Measurements from ENCODE around the gene PDE8A.

The PDE8A gene
- 34.3 to 65.9 (median 45.5) reads per million in 9 experiments for total RNA-seq

DNA sequence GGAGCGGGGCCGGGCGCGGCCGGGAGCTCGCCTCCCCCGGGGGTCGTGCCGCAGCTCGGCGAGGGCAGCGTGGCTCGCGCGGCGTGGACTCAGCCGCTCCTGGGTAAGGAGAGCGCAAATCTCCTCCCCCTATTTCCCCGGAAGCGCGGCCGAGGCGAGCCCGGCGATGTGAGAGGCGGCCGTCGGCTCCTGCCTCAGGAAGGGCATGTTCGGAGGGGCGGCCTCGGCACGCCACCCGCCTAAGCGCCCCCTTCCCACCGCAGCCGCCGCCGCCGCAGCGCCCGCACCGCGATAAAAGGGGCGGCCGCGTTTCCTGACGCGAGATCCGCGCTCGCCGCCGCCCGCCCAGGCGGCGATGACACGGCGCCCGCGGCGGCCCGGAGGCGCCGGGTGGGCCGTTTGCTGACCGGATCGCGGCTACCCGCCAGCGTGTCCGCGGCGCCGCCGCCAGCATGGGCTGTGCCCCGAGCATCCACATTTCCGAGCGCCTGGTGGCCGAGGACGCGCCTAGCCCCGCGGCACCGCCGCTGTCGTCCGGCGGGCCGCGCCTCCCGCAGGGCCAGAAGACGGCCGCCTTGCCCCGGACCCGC, at the start of gene PDE8A:
TSS of gene PDE8A (plus strand) at position 146 of the 590 bp plus-strand sequence. CDS start at position 453, 307 bp downstream.
- peak within 1 kb of the TSS; percentile 91 to 92 for H3K4me3 Mint-ChIP-seq
- DNase-seq: peak; percentile 51 to 60 (median 53)
- no peaks in the 10 kb centered on the region for H3K9me3 Mint-ChIP-seq
- peak within 1 kb of the TSS; percentile 92 to 95 for H3K27ac Mint-ChIP-seq
- H3K27me3 Mint-ChIP-seq: no peaks in the 10 kb centered on the region
- peaks cover 17 to 27% of the 10 kb centered on the region in 2 donors for H3K4me1 Mint-ChIP-seq (ENCODE audit: low read depth in 2 of 2)
- peak; percentile 22 for ATAC-seq (replicated peaks)
- H3K36me3 Mint-ChIP-seq (ENCODE audit: insufficient read depth): peaks cover 33% of the 10 kb centered on the region

DNA sequence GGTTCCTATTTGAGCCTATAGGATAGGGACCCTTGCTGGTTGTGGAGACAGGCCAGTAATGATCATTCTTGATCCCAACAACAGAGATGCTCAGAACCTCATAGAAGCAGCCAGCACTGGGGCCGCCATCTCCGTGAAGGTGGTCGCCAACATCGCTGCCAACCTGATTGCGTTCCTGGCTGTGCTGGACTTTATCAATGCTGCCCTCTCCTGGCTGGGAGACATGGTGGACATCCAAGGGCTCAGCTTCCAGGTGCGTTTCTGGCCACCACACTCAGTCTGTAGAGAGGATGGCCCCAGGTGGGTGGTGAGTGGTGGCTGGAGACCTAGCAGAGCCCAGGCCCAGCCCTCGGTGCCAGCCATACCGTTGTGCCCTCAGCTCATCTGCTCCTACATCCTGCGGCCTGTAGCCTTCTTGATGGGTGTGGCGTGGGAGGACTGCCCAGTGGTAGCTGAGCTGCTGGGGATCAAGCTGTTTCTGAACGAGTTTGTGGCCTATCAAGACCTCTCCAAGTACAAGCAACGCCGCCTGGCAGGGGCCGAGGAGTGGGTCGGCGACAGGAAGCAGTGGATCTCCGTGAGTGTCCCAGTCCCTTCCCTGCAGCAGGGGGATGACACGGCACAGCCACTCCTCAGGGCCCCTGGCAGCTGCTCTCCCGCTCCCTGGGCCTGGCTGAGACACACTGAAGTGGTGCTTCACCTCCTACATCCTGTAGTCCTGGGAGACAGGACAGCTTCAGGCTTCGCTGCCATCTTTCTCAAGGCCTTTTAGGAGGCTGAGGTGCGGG, 46.5 kb upstream of the PDE8A start:
- no peak overlapping the region for H3K4me3 Mint-ChIP-seq
- no peak for ATAC-seq (replicated peaks)
- no peak for DNase-seq
- peaks cover 14 to 19% of the 10 kb centered on the region in 2 donors for H3K27me3 Mint-ChIP-seq
- no peaks in the 10 kb centered on the region for H3K9me3 Mint-ChIP-seq
- H3K27ac Mint-ChIP-seq: no peak overlapping the region
- H3K4me1 Mint-ChIP-seq (ENCODE audit: low read depth in 2 of 2): no peaks in the 10 kb centered on the region
- H3K36me3 Mint-ChIP-seq (ENCODE audit: insufficient read depth): no peaks in the 10 kb centered on the region

DNA sequence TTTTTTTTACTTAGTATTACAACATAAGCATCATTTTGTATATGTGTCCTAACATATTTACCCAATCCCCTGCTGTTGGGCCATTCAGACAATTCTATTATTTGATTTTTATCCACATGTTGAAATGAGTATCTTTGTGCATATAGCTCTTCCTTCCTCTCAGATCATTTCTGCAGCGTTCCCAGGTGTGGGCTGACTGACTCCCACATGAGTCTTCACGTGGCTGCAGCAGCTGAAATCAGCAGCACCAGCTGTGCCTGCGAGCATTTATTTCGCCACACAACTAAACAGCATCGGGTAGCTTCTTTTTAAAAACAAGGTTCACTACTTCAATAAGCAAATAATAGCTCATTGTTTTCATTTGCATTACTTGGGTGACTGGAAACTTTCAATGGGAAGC, 44.5 kb upstream of the PDE8A start:
- ATAC-seq (replicated peaks) (no peak), DNase-seq (no peak)
- Mint-ChIP-seq H3K4me3 (no peak overlapping the region), H3K27me3 (peaks cover 14 to 28% of the 10 kb centered on the region in 2 donors), H3K27ac (no peak overlapping the region), H3K9me3 (no peaks in the 10 kb centered on the region), H3K4me1 (ENCODE audit: low read depth in 2 of 2) (no peaks in the 10 kb centered on the region), H3K36me3 (ENCODE audit: insufficient read depth) (no peaks in the 10 kb centered on the region)

GRCh38 chr15:84938726-84939125, 42.9 kb upstream of the PDE8A start:
- no peak for ATAC-seq (replicated peaks)
- no peak overlapping the region for H3K27ac Mint-ChIP-seq

DNA sequence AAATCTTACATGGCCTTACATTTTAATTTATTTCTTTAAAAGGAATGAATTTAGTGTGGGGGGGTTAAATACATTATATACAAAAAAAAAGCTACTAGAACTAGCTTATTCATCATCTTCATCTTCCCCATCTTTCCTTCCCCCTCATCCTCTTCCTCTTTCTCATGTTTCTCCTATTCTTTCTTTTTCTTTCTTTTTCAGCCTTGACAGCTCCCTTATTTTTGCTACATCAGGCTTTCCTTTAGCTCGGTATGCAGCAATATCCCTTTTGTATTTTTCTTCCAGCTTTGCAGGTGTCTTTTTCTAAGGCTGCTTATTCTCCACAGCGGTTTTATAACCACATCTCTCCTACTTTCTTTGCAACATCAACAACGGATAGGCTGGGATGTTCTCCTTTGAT, 41.3 kb upstream of the PDE8A start:
- no peaks in the 10 kb centered on the region for H3K9me3 Mint-ChIP-seq
- no peak for ATAC-seq (replicated peaks)

More at GRCh38 chr15:84938726-84939125, 42.9 kb upstream of the PDE8A start:
- Mint-ChIP-seq H3K36me3 (ENCODE audit: insufficient read depth) (no peaks in the 10 kb centered on the region), H3K27me3 (peaks cover 14 to 28% of the 10 kb centered on the region in 2 donors), H3K4me3 (no peak overlapping the region), H3K9me3 (no peaks in the 10 kb centered on the region), H3K4me1 (ENCODE audit: low read depth in 2 of 2) (no peaks in the 10 kb centered on the region)
- no peak for DNase-seq

DNA sequence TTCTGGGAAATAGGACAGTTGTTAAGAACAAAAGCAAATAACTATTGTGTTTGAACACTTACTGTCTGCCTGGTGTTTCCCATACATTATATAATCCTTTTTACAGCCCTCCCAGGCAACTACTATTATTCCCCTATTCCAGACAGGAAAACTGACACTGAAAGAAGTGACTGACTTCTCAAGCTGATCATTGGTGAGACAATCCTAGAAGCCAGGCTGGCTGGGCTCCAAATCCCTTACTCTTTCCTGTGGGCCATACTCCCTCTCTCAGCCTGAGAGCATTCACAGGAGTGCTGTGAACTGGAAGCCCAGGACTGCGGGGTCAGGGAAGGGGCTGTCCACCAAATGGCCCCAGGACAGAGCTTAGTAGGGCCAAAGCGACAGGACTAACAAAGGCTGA, 39.2 kb upstream of the PDE8A start:
- ATAC-seq (replicated peaks) (no peak), DNase-seq (no peak)
- H3K4me1 Mint-ChIP-seq (ENCODE audit: low read depth in 2 of 2): peaks cover 0 to 2% of the 10 kb centered on the region in 2 donors
- no peaks in the 10 kb centered on the region for H3K9me3 Mint-ChIP-seq
- H3K27ac Mint-ChIP-seq: peak overlapping the region in 1 of 2 donors; percentile 5
- no peak overlapping the region for H3K4me3 Mint-ChIP-seq
- no peaks in the 10 kb centered on the region for H3K36me3 Mint-ChIP-seq (ENCODE audit: insufficient read depth)
- H3K27me3 Mint-ChIP-seq: peaks cover 14 to 19% of the 10 kb centered on the region in 2 donors

More for the DNA sequence above, 41.3 kb upstream of the PDE8A start:
- H3K4me1 Mint-ChIP-seq (ENCODE audit: low read depth in 2 of 2): peaks cover 0 to 2% of the 10 kb centered on the region in 2 donors
- no peak overlapping the region for H3K4me3 Mint-ChIP-seq
- DNase-seq: no peak
- H3K27me3 Mint-ChIP-seq: peaks cover 14 to 28% of the 10 kb centered on the region in 2 donors
- H3K36me3 Mint-ChIP-seq (ENCODE audit: insufficient read depth): no peaks in the 10 kb centered on the region
- no peak overlapping the region for H3K27ac Mint-ChIP-seq

GRCh38 chr15:84944311-84944710, 37.3 kb upstream of the PDE8A start:
- DNase-seq: no peak
- Mint-ChIP-seq H3K9me3 (no peaks in the 10 kb centered on the region), H3K36me3 (ENCODE audit: insufficient read depth) (no peaks in the 10 kb centered on the region), H3K4me3 (no peak overlapping the region), H3K27me3 (peaks cover 7 to 9% of the 10 kb centered on the region in 2 donors), H3K4me1 (ENCODE audit: low read depth in 2 of 2) (peaks cover 0 to 2% of the 10 kb centered on the region in 2 donors), H3K27ac (no peak overlapping the region)
- no peak for ATAC-seq (replicated peaks)

DNA sequence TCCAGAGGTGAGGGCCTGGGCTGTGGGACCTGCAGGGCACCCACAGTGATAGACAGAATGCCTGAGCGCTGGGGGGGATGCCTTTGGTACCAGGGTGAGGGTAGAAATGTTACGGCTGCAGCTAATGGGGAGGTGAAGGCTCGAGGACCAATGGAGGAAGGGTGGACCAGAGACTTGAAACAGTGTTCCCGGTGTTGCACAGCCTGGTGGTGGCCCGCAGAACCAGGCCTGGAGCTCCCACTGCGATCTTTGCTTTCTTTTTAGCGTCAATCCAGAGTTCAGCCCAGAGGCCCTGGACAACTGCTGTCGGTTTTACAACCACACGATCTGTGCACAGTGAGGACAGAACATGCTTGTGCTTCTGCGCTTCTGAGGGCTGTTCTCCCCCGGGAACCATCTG, 36.8 kb upstream of the PDE8A start:
- no peaks in the 10 kb centered on the region for H3K9me3 Mint-ChIP-seq
- ATAC-seq (replicated peaks): no peak
- peaks cover 0 to 2% of the 10 kb centered on the region in 2 donors for H3K4me1 Mint-ChIP-seq (ENCODE audit: low read depth in 2 of 2)
- H3K27me3 Mint-ChIP-seq: peaks cover 9 to 12% of the 10 kb centered on the region in 2 donors
- no peak overlapping the region for H3K27ac Mint-ChIP-seq
- DNase-seq: no peak
- no peak overlapping the region for H3K4me3 Mint-ChIP-seq
- H3K36me3 Mint-ChIP-seq (ENCODE audit: insufficient read depth): no peaks in the 10 kb centered on the region

DNA sequence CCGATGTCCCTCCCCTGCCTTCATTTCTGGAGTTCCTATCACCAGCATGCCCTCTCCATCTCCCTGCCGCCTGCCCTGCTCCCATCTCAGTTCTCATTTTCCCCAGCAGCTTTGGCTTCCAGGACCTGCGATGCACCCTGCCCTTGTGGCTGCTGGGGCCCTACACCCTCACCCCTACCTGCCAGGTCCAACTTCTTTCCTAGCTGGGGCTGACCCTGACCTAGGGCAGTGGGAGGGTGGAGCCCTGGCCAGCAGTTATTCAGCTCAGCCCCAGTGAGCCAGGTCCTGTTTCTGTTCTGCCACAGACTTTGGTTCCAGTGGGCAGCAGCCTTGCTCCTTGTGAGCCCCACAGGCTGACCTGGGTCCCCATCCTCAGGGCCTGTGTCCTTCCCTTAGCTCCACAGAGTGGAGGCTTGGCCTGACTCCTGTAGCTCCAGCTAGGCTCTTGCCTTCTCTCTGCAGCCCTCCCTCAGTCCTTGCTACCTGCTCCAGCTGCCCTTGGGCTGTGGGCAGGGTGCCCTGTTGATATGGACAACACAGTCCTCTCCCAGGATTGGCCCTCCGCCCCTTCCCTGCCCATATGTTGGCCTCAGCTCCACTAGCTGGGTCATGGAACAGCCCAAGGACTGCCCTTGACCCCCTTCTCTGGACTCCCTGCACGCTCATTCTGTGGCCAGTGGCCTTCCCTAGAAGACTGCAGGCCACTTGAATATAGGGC, 34.7 kb upstream of the PDE8A start:
- H3K36me3 Mint-ChIP-seq (ENCODE audit: insufficient read depth): no peaks in the 10 kb centered on the region
- ATAC-seq (replicated peaks): no peak
- H3K27ac Mint-ChIP-seq: no peak overlapping the region
- H3K9me3 Mint-ChIP-seq: no peaks in the 10 kb centered on the region
- DNase-seq: no peak
- H3K27me3 Mint-ChIP-seq: peaks cover 0 to 23% of the 10 kb centered on the region in 2 donors
- H3K4me1 Mint-ChIP-seq (ENCODE audit: low read depth in 2 of 2): peaks cover 0 to 2% of the 10 kb centered on the region in 2 donors
- H3K4me3 Mint-ChIP-seq: no peak overlapping the region

DNA sequence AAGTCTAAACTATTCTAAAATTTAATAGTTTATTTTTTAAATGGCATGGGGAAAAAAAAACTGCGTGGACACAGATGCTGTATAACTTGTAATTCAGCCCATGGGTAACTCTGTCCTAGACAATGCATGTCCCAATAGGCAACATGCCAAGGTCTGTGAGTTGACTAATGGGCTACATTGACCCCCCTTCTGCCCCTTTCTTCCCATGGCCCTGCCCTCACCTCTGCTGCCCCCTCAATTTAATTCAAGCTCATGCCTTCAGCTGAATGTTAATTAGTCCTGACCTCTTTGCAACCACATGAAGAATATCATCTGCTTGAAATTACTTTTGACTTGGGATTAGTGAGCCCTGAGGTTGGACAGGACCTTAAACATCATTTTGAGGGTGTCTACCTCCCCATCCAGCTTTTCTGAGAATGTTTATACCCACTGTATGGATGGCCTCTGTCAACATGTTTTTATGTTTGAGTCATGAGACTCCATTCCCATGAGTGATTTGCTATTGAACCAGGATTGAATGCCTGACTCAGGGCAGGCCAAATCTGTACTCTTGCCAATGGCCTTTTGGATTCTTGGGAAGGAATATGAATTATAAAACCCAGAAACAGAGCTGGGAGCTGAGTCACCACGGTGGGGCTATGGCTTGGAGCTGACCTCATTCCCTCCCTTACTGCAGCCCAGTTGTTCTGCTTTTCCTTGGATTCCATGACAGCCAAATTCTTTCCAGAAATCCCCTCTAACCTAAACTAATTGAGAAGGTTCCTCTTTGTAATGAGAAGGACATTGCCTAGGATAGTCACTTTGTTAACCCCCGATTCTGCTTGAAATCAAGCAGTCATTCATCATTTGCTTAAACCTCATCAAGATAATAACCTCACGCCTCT, 33.5 kb upstream of the PDE8A start:
- H3K4me1 Mint-ChIP-seq (ENCODE audit: low read depth in 2 of 2): peaks cover 0 to 2% of the 10 kb centered on the region in 2 donors

GRCh38 chr15:84949043-84949442, 32.6 kb upstream of the PDE8A start:
- Mint-ChIP-seq H3K27me3 (peaks cover 0 to 23% of the 10 kb centered on the region in 2 donors), H3K27ac (no peak overlapping the region), H3K36me3 (ENCODE audit: insufficient read depth) (no peaks in the 10 kb centered on the region), H3K4me3 (no peak overlapping the region), H3K4me1 (ENCODE audit: low read depth in 2 of 2) (peaks cover 0 to 2% of the 10 kb centered on the region in 2 donors), H3K9me3 (no peaks in the 10 kb centered on the region)
- DNase-seq: no peak
- no peak for ATAC-seq (replicated peaks)

More for the DNA sequence above, 33.5 kb upstream of the PDE8A start:
- ATAC-seq (replicated peaks) (no peak), DNase-seq (no peak)
- Mint-ChIP-seq H3K9me3 (no peaks in the 10 kb centered on the region), H3K27ac (no peak overlapping the region), H3K4me3 (no peak overlapping the region), H3K27me3 (peaks cover 0 to 23% of the 10 kb centered on the region in 2 donors), H3K36me3 (ENCODE audit: insufficient read depth) (no peaks in the 10 kb centered on the region)

- no peak overlapping the region for H3K27ac Mint-ChIP-seq
- no peaks in the 10 kb centered on the region for H3K9me3 Mint-ChIP-seq
- ATAC-seq (replicated peaks) (no peak), DNase-seq (no peak)
- H3K36me3 Mint-ChIP-seq (ENCODE audit: insufficient read depth): no peaks in the 10 kb centered on the region
- no peaks in the 10 kb centered on the region for H3K4me1 Mint-ChIP-seq (ENCODE audit: low read depth in 2 of 2)
- no peak overlapping the region for H3K4me3 Mint-ChIP-seq
- peaks cover 0 to 23% of the 10 kb centered on the region in 2 donors for H3K27me3 Mint-ChIP-seq
Measured at GRCh38 chr15:84949845-84950569, 31.6 kb upstream of the PDE8A start.
